ENCODE results near the gene CEP95.

- TF ChIP-seq EP300 (IDR thresholded peaks at IDR 0.05): no peak
- TF ChIP-seq POLR2A (IDR thresholded peaks at IDR 0.05): no peak
Observed at GRCh38 chr17:64533784-64534183, 27.0 kb downstream of the CEP95 start.

Data from stomach (tissue), 4 donors.